Coronary artery (tissue), 2 donors: ENCODE measurements around the gene PLXNA4.

Experiments used
- DNase-seq: peaks from one replicate; pipeline ENCODE4 v3.0.0-alpha.2; 2017; ENCODE audit warnings: low spot score
- H3K27ac ChIP-seq, 2 donors: fragments of 200-600 bp; sonication (generic); one replicate each; pipeline ENCODE4 v1.5.1; 2016 to 2019
- H3K4me3 ChIP-seq: fragments of 200-600 bp; sonication (generic); 2 replicates; pipeline ENCODE4 v1.5.1; 2016; ENCODE audit warnings: mild to moderate bottlenecking, moderate library complexity
- CTCF ChIP-seq: fragments of 200-600 bp; sonication (generic); IDR thresholded peaks from one replicate; pipeline ENCODE4 v1.5.1; 2019; ENCODE audit warnings: antibody characterized with exemption

The PLXNA4 gene

GRCh38 chr7:132457658-132458057 lies 118.6 kb downstream of the PLXNA4 start:
- TF ChIP-seq CTCF = no peak

GRCh38 chr7:132456418-132456817 lies 119.9 kb downstream of the PLXNA4 start:
- DNase-seq = no peak
- no peak overlapping the region for H3K27ac ChIP-seq
- H3K4me3 ChIP-seq = no peak overlapping the region
- no peak for TF ChIP-seq CTCF

More at GRCh38 chr7:132457658-132458057, 118.6 kb downstream of the PLXNA4 start:
- Histone ChIP-seq H3K4me3 (no peak overlapping the region), H3K27ac (no peak overlapping the region)
- DNase-seq = no peak

DNA sequence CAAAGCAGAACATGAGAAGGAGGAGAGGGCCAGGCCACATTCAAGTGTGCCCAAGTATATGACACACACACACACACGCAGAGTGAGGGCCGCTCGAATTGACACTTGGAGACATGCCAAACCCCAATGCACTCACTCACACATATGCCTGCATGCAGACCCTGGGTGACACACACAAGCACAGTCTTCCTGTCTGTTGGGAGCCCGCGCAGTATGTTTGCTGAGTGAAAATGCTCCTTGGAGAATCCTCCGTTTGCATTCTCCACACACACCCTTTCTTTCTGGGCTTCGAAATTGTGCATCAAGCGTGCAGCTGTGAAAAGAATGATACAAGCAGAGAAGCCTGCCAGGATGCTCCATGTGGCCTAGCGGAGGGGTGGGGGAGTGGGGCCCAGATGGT lies 120.9 kb downstream of the PLXNA4 start:
- no peak for DNase-seq
- no peak for TF ChIP-seq CTCF
- no peak overlapping the region for H3K4me3 ChIP-seq

DNA sequence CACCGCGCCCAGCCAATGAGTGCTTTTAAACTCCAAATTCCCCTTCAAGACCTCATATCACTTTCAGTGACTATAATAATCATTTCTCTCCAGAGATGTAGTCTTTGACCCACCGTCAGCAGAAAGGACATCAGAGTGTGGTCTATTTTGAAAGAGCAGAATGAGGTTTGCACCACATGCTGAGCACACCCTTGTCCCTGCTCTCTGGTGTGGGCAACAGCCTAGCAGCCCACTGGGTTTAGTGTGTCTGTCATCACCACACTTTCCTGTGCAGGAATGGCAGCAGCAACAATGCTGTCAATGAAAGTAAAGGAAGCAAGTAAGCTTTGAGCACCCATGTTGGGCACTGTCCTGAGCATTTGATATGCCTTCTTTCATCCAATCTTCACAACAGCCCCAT lies 122.4 kb downstream of the PLXNA4 start:
- H3K27ac ChIP-seq = no peak overlapping the region
- DNase-seq = no peak
- no peak overlapping the region for H3K4me3 ChIP-seq
- no peak for TF ChIP-seq CTCF

More for the DNA sequence above, 120.9 kb downstream of the PLXNA4 start:
- no peak overlapping the region for H3K27ac ChIP-seq

GRCh38 chr7:132451161-132451560 lies 125.1 kb downstream of the PLXNA4 start:
- no peak for DNase-seq
- H3K27ac ChIP-seq = no peak overlapping the region
- no peak for TF ChIP-seq CTCF
- no peak overlapping the region for H3K4me3 ChIP-seq

DNA sequence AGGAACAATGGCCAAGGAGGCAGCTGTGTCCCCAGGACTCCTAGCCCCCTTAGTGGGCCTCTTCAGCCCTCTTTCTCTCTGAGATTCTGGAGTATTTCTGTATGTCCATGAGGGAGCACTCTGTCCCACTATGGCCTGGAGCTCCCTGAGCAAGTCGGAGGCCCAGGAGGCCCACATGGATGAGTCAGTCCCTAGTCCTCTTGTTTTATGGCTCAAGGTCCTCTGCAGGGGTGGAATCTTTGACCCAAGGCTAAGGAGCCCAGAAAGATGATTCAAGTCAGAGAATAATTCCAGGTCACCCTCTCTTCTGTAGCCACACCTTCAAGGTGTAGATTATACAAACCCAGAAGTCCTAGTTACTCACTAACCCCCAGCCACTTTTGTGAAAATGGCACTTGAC lies 125.6 kb downstream of the PLXNA4 start:
- Histone ChIP-seq H3K4me3 (no peak overlapping the region), H3K27ac (no peak overlapping the region)
- DNase-seq = no peak
- no peak for TF ChIP-seq CTCF

GRCh38 chr7:132450188-132450587 lies 126.1 kb downstream of the PLXNA4 start:
- TF ChIP-seq CTCF = no peak
- DNase-seq = no peak
- Histone ChIP-seq H3K27ac (no peak overlapping the region), H3K4me3 (no peak overlapping the region)
